SH-SY5Y (cell line): ENCODE results near the gene VSX1.

Source experiments
- GATA2 ChIP-seq: IDR thresholded peaks from 2 replicates; pipeline ENCODE4 v1.6.1; 2011; ENCODE audit warnings: mild to moderate bottlenecking, low read depth, low read length
- GATA3 ChIP-seq: IDR thresholded peaks from 2 replicates; pipeline ENCODE4 v1.6.1; 2011; ENCODE audit warnings: low read depth, mild to moderate bottlenecking, low read length, moderate library complexity

The VSX1 gene

GRCh38 chr20:25048519-25048952 lies 33.4 kb downstream of the VSX1 start:
- TF ChIP-seq GATA2 (no peak), GATA3 (no peak)

DNA sequence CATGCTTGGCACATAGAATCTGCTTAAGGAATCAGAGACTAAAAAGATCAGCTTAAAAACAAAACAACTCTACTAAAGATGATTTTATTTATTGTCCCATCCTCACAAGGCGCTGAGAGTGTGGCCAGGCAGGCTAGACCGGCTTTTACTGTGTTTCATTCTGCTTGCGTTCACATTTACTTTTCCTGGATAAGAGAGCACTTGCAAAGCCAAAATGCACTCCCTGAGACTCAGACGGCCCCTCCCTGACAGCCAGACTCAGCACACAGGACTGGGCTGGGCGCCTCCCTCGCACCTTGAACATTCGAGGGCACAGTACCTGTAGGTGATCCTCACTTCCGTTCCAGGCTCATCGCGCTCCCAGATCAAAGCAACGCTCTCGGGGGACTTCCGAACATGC lies 34.2 kb downstream of the VSX1 start:
- TF ChIP-seq GATA3, result no peak
- TF ChIP-seq GATA2, result no peak

DNA sequence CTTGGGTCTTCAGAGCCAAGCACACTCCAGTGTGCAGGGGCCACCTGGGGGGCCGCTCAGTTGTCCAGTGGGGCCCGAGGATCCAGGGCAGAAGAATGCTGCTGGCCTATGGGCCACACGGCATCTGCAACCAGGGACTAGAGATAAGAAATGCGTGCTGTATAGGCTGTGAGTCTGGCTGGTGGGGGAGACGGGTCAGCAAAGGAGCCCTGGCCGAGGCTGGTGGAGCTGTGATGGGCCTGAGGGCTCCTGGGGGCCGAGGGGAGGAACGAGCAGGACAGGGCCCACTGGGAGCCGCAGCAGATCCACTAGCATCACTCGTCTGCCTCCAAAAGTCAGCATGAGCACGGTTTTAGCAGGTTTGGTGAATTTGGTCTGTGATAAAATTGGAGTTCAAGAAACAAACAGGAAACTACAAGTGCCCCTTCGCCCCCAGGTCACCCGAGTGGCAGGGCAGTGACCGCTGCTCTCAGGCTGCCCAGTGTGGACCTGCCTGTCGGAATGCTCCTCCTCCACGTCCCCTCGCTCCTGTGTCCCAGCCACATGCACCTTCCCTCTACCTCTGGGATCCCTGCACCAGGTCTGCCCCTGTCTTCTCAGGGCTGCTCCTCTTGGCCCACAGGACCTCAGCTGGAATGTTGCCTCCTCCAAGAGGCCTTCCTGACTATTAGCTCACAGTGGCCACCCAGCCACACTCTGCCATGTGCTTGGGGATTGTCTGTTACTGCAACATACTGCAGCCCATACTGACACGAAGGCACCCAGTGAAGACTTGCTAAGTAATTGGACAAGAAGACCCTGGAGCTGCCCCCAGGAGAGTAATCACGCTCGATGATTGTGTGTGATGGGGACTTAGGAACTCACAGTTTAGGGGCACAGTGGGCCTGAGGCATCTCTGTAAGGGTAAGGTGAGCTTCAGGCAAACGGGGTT lies 34.9 kb downstream of the VSX1 start:
- no peak for TF ChIP-seq GATA3
- no peak for TF ChIP-seq GATA2

- TF ChIP-seq GATA2 (no peak), GATA3 (no peak)
Measured at GRCh38 chr20:25046181-25046641, 35.7 kb downstream of the VSX1 start.

GRCh38 chr20:25045343-25045712 lies 36.6 kb downstream of the VSX1 start:
- no peak for TF ChIP-seq GATA2
- TF ChIP-seq GATA3, result no peak

GRCh38 chr20:25044660-25045342 lies 37.1 kb downstream of the VSX1 start:
- no peak for TF ChIP-seq GATA2
- no peak for TF ChIP-seq GATA3

GRCh38 chr20:25044261-25044560 lies 37.7 kb downstream of the VSX1 start:
- TF ChIP-seq GATA3, result no peak
- no peak for TF ChIP-seq GATA2

DNA sequence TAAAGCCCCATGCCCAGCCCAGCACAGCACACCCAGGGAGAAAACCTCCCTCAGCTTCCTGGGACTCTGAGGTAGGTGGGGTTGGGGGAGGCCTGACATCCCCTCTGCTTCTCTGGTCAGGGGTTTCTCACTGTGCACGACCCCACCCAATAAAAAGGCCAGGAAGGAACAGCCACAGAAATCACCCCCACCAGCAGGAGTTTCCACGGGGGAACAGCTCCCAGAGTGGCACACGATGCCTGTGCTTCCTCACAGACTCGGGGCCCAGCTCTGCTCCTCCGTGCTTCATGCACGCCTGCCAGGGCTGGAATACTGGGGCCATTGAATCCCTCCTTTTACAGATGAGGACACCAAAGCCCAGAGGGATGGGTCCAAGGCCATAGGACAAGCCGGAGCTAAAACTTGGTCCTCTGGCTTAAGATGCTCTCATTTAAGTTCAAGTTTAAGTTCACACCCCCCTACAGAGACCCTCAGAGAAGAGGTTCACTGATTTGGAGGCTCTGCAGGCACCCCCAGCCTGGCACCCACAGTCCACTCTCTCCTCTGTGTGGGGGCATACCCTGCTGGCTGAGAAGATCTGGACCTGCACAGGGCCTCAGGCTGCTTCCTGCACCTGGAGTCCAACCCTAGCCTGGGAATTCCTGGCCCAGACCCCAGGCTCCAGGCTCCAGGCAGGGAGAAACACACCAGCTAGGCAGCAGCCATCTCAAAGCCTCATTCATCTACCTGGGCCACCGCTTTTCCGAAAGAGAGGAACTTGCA lies 38.3 kb downstream of the VSX1 start:
- TF ChIP-seq GATA3 (no peak), GATA2 (no peak)

DNA sequence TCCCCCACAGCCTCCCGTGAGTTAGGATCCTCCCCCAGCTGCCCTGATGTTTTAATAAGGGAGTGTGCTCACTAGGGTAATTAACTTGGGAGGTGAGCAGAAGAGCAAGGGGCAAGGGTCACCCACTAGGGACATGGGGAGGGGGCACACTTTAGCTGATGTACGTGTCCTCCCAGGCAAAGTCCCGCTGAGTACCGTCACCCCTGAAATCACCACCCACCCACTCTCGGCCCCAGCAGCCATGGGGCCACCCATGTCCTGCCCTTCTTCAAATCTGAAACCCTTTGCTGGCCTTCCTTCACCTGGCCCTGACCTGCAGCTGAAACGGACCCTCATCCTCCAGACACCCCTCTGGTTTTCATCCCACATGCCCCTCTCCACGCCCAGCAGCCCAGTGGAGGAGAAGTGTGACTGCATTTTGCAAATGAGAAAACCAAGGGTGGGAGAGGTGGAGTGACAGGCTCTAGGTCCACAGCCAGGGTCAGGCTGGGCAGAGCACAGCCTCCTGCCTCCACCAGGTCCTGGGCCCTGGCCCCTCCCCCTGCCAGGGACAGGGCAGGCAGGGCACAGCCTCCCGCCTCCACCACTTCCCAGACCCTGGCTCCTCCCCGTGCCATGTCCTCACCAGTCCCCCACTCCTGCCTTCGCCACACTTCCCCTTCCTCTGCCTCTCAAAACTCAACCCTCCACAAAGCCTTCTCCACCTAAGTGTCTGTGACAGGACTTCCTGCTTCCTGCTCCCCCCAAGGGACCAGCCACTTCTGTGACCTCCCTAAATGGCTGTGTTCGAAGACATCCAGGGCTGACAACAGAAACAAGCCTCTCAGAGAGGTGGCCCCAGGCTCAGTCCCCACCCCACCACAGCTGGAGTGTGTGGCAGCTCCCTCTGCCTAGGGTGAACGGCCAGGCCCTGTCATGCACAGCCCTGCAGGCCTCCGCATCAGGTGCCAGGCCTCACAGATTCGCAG lies 39.1 kb downstream of the VSX1 start:
- TF ChIP-seq GATA2 (no peak), GATA3 (no peak)

DNA sequence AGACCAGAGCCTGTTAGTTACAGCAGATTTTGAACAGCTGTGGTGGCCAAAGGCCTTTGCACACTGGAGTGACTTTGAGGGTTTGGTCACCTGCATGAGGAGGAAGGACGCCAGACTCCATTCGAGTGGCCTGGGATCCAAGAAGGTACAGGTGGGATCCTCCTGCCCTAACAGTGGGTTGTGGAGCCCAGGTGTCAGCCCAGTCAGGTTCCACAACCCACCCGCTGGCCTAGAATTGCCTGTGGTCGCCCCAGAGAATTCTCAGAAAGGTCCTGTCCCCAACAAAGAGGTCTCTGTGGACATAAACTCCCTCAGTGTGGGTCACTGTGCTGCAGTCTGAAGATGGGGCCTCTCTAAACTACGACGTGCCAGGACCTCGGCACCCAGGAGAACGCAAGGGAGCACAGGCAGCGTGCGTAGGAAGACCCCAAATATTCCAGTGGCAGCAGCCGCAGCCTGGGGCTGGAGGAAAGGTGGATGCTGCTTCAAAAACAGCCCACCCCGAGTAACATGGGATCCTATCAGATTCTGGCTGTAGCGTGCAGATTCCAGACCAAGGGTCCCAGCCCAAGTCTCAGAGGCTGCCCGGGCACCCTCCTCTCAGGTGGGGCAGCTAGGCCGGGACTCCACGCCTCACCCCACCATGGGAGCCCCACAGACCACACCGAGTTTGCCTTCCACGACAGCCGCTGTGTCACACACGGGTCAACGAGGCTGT lies 40.0 kb downstream of the VSX1 start:
- TF ChIP-seq GATA2, result no peak
- no peak for TF ChIP-seq GATA3

- no peak for TF ChIP-seq GATA3
Measured at GRCh38 chr20:25040438-25040831, 41.5 kb downstream of the VSX1 start.

- TF ChIP-seq GATA3 (no peak), GATA2 (no peak)
Measured at GRCh38 chr20:25039697-25040437, 42.1 kb downstream of the VSX1 start.
